HG03520 (cell line): ENCODE data around the gene GPS1.

Experiments
- ATAC-seq: cut with Tn5 transposase; IDR thresholded peaks from one replicate; pipeline ENCODE4 v1.9.1; 2021; ENCODE audit warnings: mild to moderate bottlenecking, moderate library complexity; ENCODE audit not compliant: unreplicated experiment

Gene GPS1

GRCh38 chr17:82098169-82098938 lies 46.7 kb downstream of the GPS1 start, which contains the start of gene FASN:
Gene FASN (minus strand): TSS chr17:82098236. CDS start chr17:82096445, 1,791 bp downstream.
- ATAC-seq = peak; percentile 59

- peak; percentile 3 for ATAC-seq
These were observed 47.5 kb downstream of the GPS1 start for GRCh38 chr17:82098939-82099763.

GRCh38 chr17:82100502-82101298 lies 49.0 kb downstream of the GPS1 start:
- ATAC-seq = no peak

- no peak for ATAC-seq
These were observed 49.6 kb downstream of the GPS1 start for GRCh38 chr17:82101301-82101715.

- ATAC-seq = no peak
These were observed 50.3 kb downstream of the GPS1 start for GRCh38 chr17:82101767-82102679.

- ATAC-seq = no peak
These were observed 52.1 kb downstream of the GPS1 start for GRCh38 chr17:82103553-82104451.

- no peak for ATAC-seq
These were observed 53.2 kb downstream of the GPS1 start for GRCh38 chr17:82104797-82105416.

GRCh38 chr17:82105417-82105881 lies 53.8 kb downstream of the GPS1 start:
- ATAC-seq = no peak

- no peak for ATAC-seq
These were observed 54.4 kb downstream of the GPS1 start for GRCh38 chr17:82105882-82106687.

- no peak for ATAC-seq
These were observed 55.1 kb downstream of the GPS1 start for GRCh38 chr17:82106688-82107305.
